Measurements from ENCODE around the gene SCPEP1.

SCPEP1 gene

DNA sequence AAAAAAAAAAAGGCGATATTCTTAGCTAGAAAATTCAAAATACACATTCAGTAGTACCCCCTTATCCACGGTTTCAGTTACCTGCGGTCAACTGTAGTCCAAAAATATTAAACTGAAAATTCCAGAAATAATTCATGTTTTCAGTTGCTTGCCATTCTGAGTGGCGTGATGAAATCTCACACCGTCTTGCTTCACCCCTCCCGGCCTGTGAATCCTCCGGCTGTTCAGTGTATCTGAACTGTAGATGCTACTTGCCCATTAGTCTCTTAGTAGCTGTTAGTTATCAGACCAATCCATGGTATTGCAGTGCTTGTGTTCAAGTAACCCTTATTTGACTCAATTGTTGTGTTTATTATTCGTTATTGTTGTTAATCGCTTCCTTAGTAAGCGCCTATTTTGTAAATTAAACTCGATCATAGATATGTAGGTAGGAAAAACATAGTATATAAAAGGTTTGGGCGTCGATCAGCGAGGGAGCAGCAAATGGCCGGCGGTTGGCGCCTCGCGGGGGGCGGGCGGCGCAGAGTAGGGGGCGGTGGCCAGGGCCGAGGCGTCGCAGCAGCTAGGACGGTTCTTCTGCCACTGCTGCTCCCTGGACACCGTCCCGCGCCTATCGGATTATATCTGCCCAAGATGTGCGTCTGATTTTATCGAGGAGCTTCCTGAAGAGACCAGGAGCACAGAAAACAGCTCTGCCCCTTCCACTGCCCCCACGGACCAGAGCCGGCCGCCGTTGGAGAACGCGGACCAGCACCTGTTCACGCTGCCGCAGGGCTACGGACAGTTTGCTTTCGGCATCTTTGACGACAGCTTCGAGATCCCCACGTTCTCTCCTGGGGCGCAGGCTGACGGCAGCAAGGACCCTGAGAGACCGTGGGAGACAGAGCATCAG lies 67.3 kb downstream of the SCPEP1 start:
- DNase-seq = no peak

- DNase-seq = peak; percentile 71
Measured at GRCh38 chr17:57045868-57046704, 68.2 kb downstream of the SCPEP1 start.

- no peak for DNase-seq
Measured at GRCh38 chr17:57046749-57047148, 68.8 kb downstream of the SCPEP1 start.

GRCh38 chr17:57048096-57048495 lies 70.2 kb downstream of the SCPEP1 start:
- DNase-seq = no peak

- DNase-seq = no peak
Measured at GRCh38 chr17:57050306-57050705, 72.4 kb downstream of the SCPEP1 start.

DNA sequence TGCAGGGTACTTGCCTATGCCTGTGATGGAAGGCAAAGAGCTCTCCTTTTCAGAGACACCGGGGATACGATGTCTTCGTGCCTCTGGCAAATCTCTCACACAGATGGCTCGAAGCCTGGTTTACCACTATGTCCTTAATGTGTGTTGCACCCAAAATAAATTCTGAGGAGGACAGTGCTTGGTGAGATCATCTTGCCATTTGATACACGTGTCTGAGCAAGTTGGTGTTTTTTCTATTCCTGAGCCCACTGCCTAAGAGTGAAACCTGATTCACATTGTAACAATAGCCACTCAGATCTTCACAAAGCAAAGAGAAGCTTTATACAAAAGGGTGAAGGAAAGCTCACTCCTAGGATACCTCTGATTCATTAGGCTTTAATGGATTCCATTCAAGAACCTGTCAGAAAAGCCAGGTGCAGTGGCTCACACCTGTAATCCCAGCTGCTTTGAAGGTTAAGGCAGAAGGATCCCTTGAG lies 74.0 kb downstream of the SCPEP1 start:
- no peak for DNase-seq
